ENCODE data around the gene MYH7B. TPM values are rescaled to one million over a fixed set of nuclear protein-coding genes. Genes with fewer than 3 reads are reported as not detected.

Gene MYH7B
- total RNA-seq, 1 donor from 2014 or later: 0.44 TPM

DNA sequence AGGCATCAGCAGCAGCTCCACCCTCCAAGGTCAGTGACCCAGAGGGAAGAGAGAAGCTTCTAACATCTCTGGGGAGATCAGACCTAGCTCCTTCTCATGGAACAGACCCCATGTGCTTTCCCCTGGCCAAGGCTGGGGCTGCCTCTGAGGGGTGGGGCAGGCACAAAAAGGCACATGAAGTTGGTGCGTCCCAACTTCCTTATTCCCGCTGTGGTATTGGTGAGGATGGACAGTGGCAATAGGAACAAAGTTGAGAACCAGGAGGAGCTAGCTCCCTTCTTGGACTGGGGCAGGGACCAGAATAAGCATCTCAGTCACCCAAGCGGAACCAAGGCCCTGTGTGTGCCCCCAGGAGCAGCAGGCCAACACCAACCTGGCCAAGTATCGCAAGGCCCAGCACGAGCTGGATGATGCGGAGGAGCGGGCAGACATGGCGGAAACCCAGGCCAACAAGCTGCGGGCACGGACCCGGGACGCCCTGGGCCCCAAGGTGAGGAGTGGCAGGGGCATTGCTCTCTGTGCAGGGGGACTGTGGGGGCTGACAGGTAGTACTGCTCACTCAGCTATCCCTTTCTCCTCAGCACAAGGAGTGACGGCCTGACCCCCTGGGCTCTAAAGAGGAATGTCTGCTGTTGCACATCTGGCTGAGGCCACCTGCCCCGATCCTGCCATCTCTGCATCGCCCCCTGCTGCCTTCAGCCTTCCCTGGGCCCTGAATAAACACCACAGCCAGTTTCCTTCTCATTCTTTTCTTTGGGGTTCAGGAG lies 46.1 kb downstream of the MYH7B start:
- intact Hi-C loops (cut with micrococcal nuclease): loop anchor here (5.0 kb wide), 1 partner anchor 129 kb away; the partner anchor contains the start of gene GGT7
- Mint-ChIP-seq H3K4me1 (ENCODE audit: low read depth) (no peaks in the 10 kb centered on the region), H3K9me3 (no peaks in the 10 kb centered on the region), H3K27me3 (ENCODE audit: insufficient read depth) (no peaks in the 10 kb centered on the region), H3K36me3 (ENCODE audit: low read depth) (peaks cover 25% of the 10 kb centered on the region), H3K27ac (no peak overlapping the region), H3K4me3 (no peak overlapping the region)
- no peak for DNase-seq (ENCODE audit: low spot score)

DNA sequence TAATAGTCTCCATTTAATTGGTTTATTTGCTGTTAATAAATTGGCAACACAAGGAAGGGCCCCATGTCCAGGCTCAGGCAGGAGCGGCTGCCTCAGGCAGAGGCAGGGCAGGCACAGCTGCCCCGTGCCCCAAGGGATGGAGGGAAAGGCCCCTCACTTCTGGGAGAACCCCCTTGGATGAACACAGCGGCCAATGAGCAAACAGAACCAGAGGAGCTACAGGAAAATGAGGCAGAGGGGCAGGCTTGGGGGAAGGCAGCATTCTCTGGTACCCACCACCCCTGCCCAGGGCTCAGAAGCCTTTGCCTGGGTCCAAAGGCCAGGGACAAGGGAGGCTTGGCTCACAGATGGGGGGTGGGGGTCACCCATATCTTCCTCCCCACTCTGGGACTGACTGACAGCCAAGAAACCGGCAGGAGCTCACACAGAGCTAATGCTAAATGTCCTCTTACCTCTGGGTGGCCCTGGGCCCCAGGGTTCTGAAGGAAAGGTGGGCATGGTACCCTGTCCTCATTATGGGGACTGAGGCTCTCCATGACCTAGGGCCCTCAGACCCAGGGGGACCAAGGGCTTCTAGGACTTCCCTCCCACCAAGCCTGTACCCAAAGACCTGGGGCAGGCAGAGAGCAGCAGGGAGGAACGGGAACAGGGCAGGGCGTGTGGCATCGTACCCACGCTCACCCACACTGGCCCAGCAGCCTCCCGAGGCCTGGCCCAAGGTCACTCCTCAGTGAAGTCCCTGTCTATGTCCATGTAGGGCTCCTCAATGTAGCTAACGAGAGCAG lies 47.0 kb downstream of the MYH7B start:
- no peaks in the 10 kb centered on the region for H3K4me1 Mint-ChIP-seq (ENCODE audit: low read depth)
- DNase-seq (ENCODE audit: low spot score): no peak
- H3K4me3 Mint-ChIP-seq: no peak overlapping the region
- H3K27ac Mint-ChIP-seq: no peak overlapping the region
- H3K27me3 Mint-ChIP-seq (ENCODE audit: insufficient read depth): no peaks in the 10 kb centered on the region
- intact Hi-C loops (cut with micrococcal nuclease): loop anchor here (5.0 kb wide), 1 partner anchor 130 kb away; the partner anchor contains the start of gene GGT7
- H3K9me3 Mint-ChIP-seq: no peaks in the 10 kb centered on the region
- H3K36me3 Mint-ChIP-seq (ENCODE audit: low read depth): peaks cover 26% of the 10 kb centered on the region

DNA sequence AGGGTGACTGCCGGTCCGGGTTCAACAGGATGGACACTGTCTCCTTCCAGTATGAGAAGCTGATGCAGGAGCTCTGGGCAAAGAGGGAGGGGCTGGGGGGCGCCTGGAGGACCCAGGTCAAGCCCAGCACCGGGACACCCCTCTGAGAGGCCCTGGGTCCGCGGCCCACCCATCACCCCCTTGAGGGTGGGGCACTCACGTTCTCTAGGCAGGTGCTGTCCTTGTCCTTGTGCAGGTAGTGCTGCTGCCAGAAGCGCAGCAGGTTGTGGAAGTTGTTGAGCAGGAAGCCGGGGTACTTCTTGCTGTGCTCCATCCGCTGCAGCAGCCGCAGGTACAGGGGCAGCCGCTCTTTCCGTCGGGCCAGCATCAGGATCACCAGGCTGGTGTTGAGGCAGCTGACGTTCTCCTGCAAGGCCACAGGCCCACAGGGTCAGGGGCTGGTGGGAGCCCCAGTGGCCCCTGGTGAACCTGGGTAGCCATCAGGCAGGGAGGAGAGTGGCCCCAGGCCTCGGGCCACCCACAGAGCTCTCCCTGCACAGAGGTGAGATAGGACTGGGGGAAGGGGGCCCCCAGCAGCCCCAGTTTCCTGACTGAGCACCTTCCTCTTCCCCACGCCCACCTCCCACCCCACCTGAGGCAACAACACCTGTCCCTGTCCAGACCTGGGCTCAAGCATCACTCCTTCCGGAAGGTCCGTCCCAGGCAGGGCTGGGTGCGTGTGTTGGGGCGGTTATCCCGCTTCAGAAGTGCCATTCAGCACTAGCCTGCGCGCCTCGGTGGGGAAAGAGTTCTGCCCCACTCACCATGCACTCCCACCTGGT lies 47.8 kb downstream of the MYH7B start:
- H3K36me3 Mint-ChIP-seq (ENCODE audit: low read depth): peaks cover 22% of the 10 kb centered on the region
- intact Hi-C loops (cut with micrococcal nuclease): loop anchor here (5.0 kb wide), 1 partner anchor 131 kb away; the partner anchor contains the start of gene GGT7
- no peaks in the 10 kb centered on the region for H3K4me1 Mint-ChIP-seq (ENCODE audit: low read depth)
- H3K4me3 Mint-ChIP-seq: no peak overlapping the region
- no peak for DNase-seq (ENCODE audit: low spot score)
- H3K27me3 Mint-ChIP-seq (ENCODE audit: insufficient read depth): no peaks in the 10 kb centered on the region
- no peak overlapping the region for H3K27ac Mint-ChIP-seq
- H3K9me3 Mint-ChIP-seq: no peaks in the 10 kb centered on the region

DNA sequence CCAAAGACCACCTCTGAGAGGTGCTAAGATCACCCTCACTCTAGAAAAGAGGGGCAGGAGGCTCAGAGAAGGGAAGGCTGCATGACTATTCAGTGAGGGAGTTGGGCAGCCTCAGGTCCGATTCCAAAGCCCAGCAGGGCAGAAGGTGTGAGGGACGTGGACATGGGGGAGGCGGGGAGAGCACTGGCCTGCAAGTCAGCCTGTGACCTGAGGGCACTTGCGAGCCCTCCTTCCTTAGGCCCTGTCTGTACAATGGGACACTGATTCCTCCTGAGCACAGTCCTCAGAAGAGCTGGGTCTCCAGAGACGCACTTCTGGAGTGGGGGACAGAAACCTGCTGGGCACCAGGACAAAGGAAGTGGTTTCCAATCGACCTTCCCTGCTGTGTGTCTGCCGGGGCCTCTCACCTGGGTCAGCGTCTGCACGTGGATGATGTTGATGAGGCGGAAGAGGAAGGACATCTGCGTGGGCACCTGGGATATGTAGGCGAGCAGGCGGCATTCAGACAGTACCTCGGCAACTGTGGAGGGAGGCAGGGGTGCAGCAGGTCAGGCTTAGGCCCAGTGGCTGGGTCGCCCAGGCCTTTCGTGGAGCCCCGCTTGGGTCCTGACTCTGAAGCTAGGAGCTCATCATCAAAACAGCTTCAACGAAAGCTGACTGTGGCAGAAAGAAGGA lies 48.5 kb downstream of the MYH7B start:
- H3K36me3 Mint-ChIP-seq (ENCODE audit: low read depth): peaks cover 25% of the 10 kb centered on the region
- H3K9me3 Mint-ChIP-seq: no peaks in the 10 kb centered on the region
- H3K27ac Mint-ChIP-seq: no peak overlapping the region
- H3K27me3 Mint-ChIP-seq (ENCODE audit: insufficient read depth): no peaks in the 10 kb centered on the region
- H3K4me1 Mint-ChIP-seq (ENCODE audit: low read depth): no peaks in the 10 kb centered on the region
- H3K4me3 Mint-ChIP-seq: no peak overlapping the region
- intact Hi-C loops (cut with micrococcal nuclease): loop anchor here (5.0 kb wide), 1 partner anchor 132 kb away; the partner anchor contains the start of gene GGT7
- no peak for DNase-seq (ENCODE audit: low spot score)

DNA sequence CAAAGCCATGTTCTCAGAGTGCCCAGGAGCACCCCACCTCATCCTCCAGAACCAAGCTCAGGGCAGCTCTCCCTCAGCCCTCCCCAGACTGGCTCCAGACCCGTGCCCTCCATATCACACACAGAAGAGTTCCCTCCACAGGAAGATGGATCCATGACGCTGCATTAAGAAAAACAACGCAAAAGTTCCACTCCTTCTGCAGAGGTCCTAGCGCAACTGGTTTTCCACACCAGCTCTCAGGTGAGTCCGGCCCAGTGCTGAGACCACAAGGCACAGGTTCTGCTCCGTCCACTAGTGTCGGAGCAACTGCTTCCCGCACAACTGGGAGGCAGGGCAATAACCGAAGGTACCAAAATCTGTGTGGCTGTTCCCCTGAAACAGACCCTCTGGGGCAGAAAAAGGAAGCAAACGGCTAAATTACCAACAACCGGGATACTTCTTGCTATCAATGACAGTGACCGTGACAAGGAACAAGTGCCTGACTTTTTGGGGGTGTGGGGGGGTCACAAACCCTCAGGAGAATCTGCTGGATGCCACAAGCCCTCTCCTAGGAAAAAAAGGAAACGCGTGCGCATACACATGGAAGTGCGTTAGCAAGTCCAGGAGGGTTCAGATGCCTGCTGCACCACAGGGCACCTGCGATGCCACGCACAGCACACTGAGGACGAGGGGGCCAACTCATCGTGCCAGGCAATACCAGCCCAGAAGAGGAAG lies 49.2 kb downstream of the MYH7B start:
- no peaks in the 10 kb centered on the region for H3K4me1 Mint-ChIP-seq (ENCODE audit: low read depth)
- H3K9me3 Mint-ChIP-seq: no peaks in the 10 kb centered on the region
- H3K4me3 Mint-ChIP-seq: no peak overlapping the region
- DNase-seq (ENCODE audit: low spot score): no peak
- H3K36me3 Mint-ChIP-seq (ENCODE audit: low read depth): peaks cover 28% of the 10 kb centered on the region
- no peak overlapping the region for H3K27ac Mint-ChIP-seq
- intact Hi-C loops (cut with micrococcal nuclease): loop anchor here (5.0 kb wide), 1 partner anchor 133 kb away; the partner anchor contains the start of gene GGT7
- H3K27me3 Mint-ChIP-seq (ENCODE audit: insufficient read depth): no peaks in the 10 kb centered on the region

Other genes with a start within 250 kb of the MYH7B start
- gene NCOA6, start 130.2 kb upstream of the MYH7B start, total RNA-seq: 25.5 and 29.1 TPM in 2 replicates
- 12.5 and 13.7 TPM in 2 replicates for gene GGT7, start 83.0 kb upstream of the MYH7B start, total RNA-seq
- gene ACSS2, start 79.3 kb upstream of the MYH7B start, total RNA-seq: 38.0 and 45.3 TPM in 2 replicates
- 64.1 and 68.0 TPM in 2 replicates for gene GSS, start 62 bp upstream of the MYH7B start, total RNA-seq
- gene TRPC4AP, start 136.9 kb downstream of the MYH7B start, total RNA-seq: 53.9 and 54.0 TPM in 2 replicates
- 19.9 and 21.9 TPM in 2 replicates for gene EDEM2, start 191.5 kb downstream of the MYH7B start, total RNA-seq
- gene PROCR, start 216.2 kb downstream of the MYH7B start, total RNA-seq: 0.75 and 0.78 TPM in 2 replicates

All from activated T-helper 1 cell treated with anti-CD3 and anti-CD28 coated beads, Interleukin-12 subunit alpha, Interleukin-12 subunit beta, Interleukin-2, Interleukin-4 antibody, amounts not matched to agents 30 ng/mL and 10 ng/mL and 1 ng/mL, durations not matched to agents 14 hours and 24 hours and 36 hours (primary cell).